RKO (cell line): Measurements from ENCODE around the gene JARID2.
A peak's percentile ranks its signal among the peaks of the same experiment; 100 is the strongest.

ENCODE experiments used
- DNase-seq: peaks from one replicate; pipeline ENCODE4 v3.0.0-alpha.2; 2016; ENCODE audit warnings: low spot score

The JARID2 gene

DNA sequence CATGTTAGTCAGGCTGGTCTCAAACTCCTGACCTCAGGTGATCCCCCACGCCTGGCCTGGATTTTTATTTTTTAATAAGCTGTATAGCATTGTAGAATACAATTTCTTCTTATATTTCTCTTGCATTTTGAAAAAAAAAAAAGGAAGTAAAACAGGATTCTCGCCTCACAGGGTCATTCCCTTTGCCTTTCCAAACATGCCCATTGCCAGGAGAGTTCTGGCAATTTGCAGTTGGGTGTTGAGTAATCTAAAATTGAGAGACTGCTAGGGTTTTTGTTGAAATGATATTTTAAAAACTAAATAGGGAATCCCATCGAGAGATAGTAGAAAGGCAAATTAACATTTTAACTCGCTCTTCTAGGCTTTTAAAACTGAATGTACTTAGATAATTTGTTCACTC is 196.1 kb downstream of the JARID2 start:
- no peak for DNase-seq

DNA sequence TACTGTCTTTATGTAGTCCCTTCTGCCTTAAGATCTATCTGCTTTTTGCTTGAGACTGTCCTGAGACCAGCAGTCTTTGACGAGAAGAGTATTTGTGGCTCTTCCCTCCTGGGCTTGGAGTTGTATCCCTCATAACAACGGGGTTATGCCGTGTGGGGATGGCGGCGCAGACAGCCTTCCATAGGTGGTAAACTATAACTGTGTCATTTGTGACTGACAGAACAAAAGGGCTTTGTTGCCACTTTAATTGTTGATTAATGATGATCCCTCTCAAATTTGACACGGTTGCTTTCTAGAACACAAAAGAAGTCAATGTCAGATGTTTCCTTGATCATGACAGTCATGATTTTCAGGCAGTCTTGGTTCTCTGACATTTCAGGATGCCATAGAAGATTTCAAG is 196.6 kb downstream of the JARID2 start:
- DNase-seq: no peak

DNA sequence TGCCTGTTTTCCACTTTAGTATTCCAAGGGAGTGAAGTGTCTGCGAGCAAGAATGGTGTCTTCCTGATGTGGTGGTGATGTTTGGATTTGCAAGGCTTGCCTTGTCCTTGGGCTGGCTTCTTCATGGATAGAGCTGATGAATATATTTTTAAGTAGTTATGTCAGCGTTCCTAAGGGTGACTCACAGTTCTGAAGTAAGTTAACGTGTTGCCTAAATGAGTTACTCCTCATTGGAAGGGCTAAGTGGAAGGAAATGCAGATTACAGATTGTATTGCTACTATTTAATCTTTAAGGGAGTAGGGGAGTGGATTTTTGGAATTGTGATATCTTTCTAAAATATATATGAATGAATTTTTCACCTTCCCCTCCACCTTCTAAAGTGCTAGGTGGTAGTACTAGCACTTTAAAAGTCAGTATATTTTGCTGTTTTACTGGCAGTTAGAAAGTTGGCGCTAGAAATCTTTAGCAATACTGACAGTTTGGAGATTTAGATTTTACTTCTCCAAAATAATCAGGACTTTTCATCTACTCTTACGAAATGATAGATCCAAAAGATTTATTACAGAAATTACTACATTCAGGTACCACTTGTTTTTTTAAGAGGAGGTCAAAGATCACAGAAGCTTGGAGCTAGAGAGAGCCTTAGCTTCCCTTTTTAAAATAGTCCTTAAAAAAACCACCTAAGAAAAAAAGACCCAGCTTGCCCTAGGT is 197.4 kb downstream of the JARID2 start:
- peak; percentile 86 for DNase-seq

DNA sequence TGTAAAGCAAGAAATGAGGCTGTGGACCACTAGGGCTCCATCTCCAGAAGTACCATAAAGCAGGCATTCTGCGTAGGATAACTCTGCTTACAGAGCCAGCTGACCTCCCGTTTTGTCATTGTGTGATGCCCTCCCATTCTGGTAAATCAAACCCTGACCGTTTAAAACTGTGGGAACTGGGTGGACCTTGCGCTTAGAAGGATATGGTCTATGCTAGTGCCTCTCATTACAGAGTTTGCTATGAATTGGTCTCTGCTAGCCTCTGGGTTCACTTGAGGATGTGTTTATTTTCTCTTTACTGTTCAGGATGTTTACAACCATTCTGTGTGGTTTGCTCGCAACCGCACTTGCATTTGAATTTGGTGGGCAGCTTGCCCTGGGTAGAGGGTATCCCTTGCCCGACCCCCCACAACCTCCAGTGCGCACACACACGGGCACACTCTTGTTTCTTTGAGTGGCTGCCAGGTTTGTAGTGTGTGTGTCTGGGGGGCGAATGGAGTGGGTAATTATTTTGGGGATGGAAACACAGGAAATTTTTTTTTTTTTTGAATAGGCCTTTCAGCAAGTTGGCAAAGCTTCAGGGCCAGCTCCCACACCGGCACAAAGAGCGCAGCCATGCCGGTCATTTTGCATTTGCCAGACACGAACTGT is 198.3 kb downstream of the JARID2 start:
- no peak for DNase-seq

DNA sequence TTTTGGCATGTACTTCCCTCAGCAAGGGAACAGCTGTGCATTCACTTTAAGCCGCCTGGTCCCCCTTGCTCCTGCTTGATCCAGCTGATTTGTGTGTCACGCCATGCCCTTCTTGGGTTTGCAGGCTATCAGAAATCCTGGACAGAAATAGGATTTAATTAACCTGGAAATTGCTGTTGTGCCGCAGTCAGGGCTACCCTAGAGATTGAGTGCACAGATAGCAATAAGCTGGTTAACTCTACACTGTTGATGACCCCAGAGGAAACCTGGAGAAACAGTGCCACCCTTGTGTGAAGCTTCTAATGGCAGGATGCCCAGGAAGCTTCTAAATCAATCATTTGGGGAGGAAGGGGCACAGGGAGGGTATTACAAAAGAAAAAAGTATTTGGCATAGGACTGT is 199.0 kb downstream of the JARID2 start:
- DNase-seq: no peak

DNA sequence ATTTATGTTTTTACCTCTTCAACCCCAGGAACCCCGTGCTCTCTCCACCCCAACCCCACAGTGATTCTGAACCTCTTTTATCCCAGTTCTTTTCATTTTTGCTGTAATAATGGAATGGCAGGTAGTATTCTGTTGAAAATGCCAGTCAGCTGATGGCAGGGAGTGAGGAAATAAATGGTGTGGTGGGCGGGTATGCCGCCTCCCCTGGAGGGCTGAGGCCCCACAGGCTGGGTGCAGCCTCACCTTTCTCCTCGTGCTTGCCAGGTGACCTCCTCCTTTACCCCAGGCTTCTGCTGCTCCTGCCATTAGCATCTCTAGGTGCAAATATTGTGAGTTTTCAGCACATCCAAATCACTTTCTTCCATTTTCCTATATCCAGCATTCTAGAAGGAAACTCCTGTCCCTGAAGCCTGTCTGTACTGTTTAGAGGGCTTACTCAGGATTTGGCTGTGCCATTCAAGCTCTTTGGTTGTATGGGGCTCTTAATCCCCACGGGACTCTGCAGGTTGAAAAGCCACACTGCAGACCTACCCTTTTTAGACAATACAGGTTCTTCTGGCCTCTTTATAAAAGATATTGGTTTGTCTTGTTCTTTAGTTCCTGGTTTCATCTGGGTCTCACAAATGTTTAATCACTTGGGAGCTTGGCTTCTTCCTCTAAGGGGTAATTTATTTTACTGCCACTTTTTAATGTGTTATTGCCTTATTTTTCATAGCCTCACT is 201.8 kb downstream of the JARID2 start:
- DNase-seq: no peak

DNA sequence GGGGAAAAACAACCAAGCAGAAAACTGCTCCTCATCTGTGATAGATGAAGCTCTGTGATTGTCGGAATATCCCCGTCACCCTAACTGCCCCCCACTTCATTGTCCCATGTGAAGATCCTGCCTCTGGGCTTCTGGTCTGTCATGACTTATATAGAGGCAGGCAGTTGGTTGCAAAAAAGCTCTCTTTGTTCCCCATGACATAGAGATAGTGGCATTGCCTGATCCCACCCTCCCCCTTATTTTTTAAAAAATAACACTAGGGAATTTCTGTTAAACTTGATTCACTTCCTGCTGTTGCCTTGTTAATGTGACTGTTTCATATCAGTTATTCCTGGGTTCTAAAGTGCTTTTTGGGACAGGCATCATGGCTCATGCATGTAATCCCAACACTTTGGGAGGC is 203.1 kb downstream of the JARID2 start:
- DNase-seq: no peak

DNA sequence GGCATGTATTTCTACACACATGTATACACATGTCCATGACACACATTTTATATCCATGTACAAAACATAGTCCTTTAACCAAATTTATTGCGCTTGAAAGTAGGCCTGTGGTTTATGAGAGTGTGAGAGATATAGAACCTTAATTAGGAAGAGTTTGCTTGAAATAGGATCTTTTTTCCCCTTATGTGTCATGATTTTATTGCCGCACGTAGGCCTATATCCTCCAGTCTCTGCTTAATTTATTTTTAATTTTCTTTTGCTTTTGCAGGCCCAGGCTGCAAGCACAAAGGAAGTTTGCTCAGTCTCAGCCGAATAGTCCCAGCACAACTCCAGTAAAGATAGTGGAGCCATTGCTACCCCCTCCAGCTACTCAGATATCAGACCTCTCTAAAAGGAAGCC is 205.9 kb downstream of the JARID2 start:
- DNase-seq: no peak

DNA sequence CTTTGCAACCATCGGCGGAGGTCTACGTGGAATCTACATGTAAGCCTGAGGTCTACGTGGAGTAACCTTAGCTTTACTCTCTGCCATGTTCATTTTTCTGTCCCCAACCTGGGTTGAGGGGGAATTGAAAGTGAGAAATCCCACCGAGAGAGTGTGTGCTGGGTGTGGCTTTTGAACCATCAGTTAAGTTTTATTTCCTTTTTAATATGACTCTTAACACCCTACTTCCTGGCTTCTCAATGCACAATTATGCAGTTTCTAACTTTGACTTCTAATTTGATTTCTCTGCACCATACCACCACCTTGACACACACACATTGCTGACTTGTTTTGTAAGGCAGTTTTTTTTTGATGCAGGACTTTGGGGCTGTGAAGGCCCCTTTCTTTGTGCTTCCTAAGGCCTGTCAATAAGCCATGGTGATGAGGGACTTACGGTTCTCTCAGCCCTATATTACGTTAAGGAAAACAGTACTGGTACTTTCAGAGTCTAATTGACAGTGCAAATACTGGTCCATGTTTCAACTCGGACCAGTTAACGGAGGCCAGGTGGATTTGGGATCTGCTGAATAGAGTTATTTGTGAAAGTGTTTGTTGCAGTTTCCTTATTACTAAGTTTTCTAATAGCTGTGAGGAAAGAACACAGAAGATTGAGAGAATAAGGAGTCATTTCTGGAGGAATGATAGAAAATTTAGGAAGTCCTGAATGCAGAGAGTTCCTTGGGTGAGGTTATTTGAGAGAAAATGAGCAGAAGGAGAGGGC is 206.5 kb downstream of the JARID2 start:
- DNase-seq: no peak

DNA sequence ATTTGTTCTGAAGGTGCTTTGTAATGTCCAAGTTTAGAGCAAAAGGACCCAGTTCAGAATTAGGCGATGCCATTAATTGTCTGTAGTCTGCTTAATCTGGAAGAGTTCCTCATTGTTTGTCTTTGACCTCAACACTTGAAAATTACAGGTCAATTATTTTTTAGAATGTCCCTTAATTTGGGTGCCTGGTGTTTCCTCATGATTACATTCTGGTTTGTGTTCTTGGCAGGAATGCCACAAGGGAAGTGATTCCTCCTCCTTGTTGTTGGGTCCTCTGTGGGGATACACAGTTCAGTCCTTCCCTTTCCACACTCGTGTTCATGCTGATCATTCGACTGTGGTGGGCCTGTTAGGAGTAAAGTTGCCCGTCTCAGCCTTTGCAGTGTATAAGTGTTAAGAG is 207.3 kb downstream of the JARID2 start:
- no peak for DNase-seq

DNA sequence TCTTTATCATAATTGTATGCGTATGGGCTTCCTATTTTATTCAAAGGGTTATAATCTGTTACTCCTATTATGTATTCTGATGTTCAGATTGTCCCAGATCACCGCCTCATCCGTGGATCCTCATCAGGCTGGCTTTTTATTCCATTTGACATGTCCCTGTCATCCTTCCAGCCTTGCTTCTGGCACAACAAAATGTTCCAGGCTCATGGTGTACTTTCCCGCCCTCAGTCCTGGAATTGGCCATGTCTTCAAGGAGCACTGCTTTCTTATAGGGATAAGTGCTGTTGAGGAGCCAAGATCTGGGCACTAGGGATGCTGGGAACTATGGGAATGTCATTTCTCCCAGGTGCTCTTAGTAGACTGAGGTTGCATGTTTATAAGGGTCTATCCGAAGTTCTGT is 207.8 kb downstream of the JARID2 start:
- DNase-seq: no peak

DNA sequence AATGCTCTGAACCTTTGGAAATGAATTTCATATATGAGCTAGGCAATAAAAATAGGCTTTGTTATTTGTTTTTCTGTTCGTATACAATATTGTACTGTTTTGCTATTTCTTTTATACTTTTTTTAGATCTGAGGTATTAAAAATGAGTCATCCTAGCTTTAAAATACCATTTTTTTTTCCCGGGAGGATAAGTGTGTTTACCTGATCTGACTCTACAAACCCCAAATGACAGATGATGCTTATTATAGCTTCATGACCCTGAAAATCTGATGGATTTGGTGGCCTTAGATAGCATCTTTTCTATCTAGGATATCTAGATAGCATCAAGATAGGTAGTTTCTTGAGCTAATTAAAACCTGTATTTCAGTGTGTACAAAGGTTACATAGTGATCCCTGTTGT is 210.6 kb downstream of the JARID2 start:
- DNase-seq: no peak

DNA sequence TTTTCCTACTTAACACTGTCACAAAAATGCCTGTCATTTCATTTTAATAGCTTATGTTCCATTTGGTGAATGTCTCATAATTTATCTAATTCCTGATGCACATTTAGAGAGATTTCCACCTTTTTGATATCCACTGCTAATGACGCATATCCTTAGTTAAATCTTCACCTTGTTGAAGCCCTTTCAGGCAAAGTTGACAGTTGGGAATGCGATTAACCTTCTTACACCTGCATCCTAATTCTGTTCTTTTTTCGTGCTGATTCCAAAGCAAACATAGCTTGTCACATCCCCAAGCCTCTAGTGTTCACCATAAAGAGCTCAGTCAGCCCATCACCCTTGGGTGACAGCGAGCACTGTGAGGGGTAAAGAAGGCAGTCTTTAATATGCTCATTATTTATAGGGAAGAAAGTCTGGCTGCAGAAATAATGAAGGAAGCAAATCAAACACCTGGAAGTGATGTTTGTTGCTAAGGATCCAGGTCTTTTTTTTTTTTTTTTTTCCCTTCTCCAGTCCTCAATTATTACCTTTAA is 211.3 kb downstream of the JARID2 start:
- no peak for DNase-seq

DNA sequence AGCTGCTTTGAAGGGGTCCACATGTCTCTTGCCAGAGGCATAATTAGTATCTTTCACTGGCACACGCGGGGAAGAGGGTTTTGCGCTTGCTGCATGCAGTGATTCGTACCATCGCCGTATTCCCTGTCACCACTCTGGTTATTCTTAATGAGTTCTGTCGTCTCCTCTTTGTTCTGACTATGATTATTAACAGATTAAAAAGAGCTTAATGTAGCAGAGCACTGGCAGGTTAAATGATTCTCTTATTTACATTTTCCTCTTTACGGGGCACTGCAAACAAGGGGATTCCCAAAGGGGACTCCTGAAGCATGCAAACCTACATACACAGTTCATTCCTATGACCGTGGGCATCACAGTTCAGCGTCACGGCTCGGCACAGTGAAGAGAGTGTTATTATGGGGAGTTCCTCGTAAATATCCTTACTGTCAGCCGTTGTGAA is 212.2 kb downstream of the JARID2 start:
- no peak for DNase-seq

DNA sequence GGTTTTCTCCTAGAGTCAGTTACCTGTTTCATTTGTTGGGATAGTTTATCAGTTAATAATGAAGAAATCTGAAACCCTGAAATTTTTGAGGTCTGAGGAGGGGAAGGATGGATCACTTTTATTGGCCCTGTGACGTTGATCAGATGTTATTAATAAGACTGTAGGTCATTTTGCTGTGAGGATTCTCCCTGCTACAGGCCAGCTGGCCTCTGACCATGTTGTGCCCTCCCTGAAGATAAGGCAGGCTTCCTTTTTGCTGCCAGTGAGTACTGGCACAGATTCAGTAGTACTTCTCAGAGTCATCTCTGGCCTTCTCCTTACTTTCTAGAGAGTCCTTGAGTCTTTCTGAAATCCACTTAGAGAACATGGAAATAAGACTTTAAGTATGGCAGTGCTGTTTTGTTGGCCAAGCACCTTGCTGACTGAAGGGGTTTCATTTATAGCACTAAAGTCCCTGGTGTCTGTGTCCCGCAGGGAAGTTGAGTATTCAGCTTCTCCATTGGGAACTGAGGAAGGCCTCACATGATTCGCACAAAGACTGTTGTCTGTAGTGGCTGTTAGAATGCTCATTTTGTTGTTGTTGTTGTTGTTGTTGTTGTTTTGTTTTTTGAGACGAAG is 214.3 kb downstream of the JARID2 start:
- no peak for DNase-seq

DNA sequence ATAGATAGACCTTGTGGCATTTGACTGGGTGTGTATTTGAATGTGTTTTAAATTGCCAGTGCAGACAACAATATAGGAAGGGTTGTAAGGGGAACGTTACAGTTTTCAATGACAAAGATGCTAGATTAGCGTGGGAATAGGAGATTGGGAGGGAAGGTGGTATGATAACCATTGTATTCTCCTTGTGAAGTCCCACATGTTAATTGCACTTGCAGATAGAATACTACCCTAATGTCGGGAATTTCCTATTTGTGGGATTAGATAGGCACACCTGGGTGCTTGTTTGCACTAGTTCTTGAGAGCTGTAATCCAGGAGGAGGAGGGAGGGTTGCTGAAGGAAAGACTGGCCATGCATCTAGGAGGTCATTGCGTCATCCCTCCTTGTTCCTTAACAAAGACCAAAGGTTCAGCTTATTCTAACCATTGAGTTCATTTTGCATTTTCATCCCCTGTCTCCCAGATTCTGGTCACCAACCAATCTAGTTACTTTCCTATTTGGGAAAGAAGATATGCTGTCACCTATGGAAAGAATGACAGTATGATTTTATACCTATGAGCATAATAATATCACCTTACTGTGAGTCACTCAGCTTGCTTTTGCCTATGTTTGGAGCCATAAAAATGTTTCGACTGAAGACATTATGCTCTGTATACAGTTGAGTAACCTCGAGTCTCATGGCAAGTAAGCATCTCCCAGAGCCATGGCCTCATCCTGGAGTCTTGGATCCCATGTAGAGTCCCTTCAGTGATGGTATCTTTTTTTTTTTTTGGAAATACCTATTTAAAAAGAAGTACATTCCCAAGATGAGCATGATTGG is 215.5 kb downstream of the JARID2 start:
- DNase-seq: no peak

DNA sequence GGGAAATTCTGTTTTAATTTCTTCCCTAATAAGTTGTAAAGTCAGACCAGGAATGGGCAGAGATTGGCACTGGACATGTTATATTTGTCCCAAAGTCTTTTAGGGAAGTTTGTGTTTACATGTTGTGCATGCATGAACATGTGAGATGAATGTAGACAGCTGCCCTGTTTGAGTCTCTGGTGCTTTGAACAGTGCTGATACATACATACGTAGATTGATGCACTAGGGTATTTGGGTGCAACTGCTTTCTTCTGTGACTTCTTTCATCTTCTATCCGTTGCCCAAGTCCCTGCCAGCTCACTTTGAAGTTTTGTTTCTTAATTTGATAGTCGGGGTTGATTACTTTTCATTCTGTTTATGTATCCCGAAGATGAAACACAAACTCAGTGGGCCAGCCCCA is 216.4 kb downstream of the JARID2 start:
- DNase-seq: no peak

DNA sequence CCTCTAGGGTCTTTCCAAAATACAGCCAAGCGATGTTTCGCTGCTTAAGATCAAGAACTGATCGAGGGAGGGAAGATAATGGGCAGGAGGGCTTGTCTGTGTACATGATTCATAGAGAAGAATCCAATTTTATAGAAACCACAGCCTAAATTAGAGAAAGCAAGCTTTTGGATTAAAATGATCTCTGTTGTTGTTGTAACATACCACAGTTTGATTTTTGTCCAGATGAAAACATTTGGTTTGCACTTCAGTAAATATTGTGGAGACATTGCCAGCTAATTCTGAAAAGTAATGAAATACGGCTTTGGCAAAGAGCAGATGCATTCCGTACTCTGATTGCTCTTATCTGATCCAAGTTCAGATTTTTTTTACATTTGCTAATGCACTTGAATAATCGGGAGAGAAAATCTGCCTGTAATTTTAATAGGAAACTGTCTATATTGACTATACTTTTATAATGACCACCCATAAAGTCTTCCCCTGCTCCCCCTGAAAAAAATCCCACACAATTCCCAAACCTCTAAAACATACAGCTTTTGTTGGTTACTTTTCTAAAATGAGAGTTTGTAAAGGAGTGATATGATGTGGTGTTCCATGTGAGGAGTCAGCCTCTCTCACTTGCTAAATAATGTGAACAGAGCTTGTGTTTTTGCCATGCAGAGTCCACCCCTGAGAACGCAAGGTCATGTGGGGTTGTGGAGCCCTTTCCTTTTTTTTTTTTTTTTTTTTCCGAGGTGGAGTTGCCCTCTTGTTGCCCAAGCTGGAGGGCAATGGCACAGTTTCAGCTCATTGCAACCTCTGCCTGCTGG is 217.1 kb downstream of the JARID2 start:
- DNase-seq: no peak

DNA sequence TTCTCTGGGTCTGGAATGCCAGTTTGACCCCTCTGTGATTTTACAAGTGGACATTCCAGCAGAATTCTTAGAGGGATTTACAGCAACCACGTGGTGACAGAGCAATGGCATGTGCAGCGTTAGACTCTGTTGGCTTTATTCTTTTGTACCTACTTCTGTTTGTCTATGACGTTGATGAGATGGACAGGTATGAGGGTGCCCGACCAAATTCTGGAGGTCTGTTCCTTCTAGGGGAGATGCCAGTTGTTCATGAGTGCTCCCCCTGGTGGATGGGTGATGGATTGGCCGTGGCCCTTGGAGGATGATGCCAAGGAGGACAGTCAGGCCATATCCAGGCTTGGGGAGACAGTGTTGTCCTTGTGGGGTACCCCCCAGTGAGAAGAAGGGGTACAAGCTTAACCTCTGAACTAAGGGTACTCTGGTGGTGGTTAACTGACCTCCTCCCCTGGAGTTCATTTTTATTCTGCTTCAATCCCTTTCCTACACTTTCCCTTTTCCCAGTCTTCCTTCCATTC is 218.4 kb downstream of the JARID2 start:
- peak; percentile 12 for DNase-seq

DNA sequence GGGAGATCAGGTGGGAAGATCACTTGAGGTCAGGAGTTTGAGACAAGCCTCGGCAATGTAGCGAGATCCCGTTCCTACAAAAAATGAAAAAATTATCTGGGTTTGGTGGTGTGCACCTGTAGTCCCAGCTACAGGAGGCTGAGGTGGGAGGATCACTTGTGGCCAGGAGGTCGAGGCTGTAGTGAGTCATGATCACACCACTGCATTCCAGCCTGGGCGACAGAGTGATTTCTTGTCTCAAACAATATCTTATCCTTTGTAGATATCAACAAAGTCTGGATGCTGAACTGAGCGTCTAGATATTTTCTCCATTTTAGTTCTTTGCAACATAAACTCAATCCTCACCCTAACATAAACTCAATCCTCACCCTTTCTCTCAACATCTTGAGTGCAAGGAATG is 219.3 kb downstream of the JARID2 start:
- DNase-seq: no peak
